Bronchial epithelial cell (primary cell): Measurements from ENCODE around the gene ABT1. TPM values are rescaled to one million over a fixed set of nuclear protein-coding genes. Genes with fewer than 3 reads are reported as not detected.

Source experiments
- DNase-seq: peaks from one replicate; pipeline ENCODE4 v3.0.0-alpha.2; 2010; ENCODE audit warnings: low read depth
- FAIRE-seq: peaks from 2 replicates; lab custom pipeline; 2011; peaks lifted over from hg19 to GRCh38; lab: Jason Lieb, UNC
- H3K27me3 ChIP-seq: 2 replicates; pipeline ENCODE4 v1.5.1; 2011; ENCODE audit warnings: low read length; ENCODE audit not compliant: control insufficient read depth, insufficient read depth
- H3K36me3 ChIP-seq: 2 replicates; pipeline ENCODE4 v1.5.1; 2011; ENCODE audit warnings: low read length; ENCODE audit not compliant: control insufficient read depth, insufficient read depth
- H3K4me3 ChIP-seq: 2 replicates; pipeline ENCODE4 v1.5.1; 2011; ENCODE audit warnings: mild to moderate bottlenecking, low read depth, low read length, control low read depth
- total RNA-seq: library from RNA; depleted of rRNA; stranded (reverse); fragments of >200 nt; gene quantifications from 2 replicates; pipeline ENCODE4 v1.2.1, GENCODE V29; 2014
- TF ChIP-seq, protein P1 (sequence below): IDR thresholded peaks from 2 replicates; pipeline ENCODE4 v1.5.1; 2011; ENCODE audit warnings: mild to moderate bottlenecking, moderate library complexity, low read length, control low read depth, inconsistent platforms; ENCODE audit not compliant: insufficient read depth, severe bottlenecking

Gene ABT1
- total RNA-seq, 1 donor from 2014 or later: 16.8 TPM

DNA sequence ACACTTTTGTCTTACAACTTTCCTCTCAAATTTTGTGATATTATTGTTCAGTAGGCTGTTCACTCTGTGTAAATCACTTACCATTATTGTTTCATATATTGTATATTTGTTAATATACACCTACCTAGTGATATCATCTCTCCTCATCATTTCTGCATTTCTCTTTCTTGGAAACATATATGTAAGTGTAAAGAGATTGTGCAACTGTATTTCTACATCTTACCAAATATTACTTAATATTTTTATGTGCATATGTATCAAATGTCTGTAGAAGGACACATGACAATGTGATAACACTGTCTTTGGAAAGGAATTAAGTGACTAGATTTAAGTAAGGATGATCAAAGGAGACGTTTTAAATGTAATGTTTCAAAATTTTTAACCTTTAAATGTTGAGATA lies 32.6 kb downstream of the ABT1 start:
- FAIRE-seq: no peak
- Histone ChIP-seq H3K4me3 (no peak overlapping the region), H3K27me3 (no peaks in the 10 kb centered on the region), H3K36me3 (no peaks in the 10 kb centered on the region)
- TF ChIP-seq, protein P1, sequence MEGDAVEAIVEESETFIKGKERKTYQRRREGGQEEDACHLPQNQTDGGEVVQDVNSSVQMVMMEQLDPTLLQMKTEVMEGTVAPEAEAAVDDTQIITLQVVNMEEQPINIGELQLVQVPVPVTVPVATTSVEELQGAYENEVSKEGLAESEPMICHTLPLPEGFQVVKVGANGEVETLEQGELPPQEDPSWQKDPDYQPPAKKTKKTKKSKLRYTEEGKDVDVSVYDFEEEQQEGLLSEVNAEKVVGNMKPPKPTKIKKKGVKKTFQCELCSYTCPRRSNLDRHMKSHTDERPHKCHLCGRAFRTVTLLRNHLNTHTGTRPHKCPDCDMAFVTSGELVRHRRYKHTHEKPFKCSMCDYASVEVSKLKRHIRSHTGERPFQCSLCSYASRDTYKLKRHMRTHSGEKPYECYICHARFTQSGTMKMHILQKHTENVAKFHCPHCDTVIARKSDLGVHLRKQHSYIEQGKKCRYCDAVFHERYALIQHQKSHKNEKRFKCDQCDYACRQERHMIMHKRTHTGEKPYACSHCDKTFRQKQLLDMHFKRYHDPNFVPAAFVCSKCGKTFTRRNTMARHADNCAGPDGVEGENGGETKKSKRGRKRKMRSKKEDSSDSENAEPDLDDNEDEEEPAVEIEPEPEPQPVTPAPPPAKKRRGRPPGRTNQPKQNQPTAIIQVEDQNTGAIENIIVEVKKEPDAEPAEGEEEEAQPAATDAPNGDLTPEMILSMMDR: no peak
- peak; percentile 29 for DNase-seq

- H3K36me3 ChIP-seq: peaks cover 4% of the 10 kb centered on the region
- TF ChIP-seq, protein P1: no peak
- DNase-seq (no peak), FAIRE-seq (no peak)
- H3K4me3 ChIP-seq: no peak overlapping the region
- H3K27me3 ChIP-seq: no peaks in the 10 kb centered on the region
Measured at GRCh38 chr6:26640806-26641205, 44.1 kb downstream of the ABT1 start.

DNA sequence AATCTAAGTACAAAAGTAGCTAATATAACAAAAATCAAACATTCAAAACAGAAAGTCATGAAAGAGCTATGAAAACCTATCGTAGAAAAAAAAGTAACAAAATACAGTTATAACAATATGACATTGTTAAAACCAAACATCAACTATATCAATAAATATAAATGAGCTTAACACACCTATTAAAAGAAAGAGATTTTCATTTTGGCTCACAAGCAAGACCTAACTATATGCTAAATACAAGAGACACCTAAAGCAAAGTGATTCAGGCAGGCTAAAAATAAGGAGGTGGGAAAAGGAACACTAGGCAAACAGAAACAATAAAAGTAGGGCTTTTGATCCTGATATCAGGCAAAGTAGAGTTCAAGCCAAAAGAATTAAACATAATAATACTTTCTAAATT lies 49.3 kb downstream of the ABT1 start:
- DNase-seq (no peak), FAIRE-seq (no peak)
- H3K36me3 ChIP-seq: peaks cover 2% of the 10 kb centered on the region
- no peak overlapping the region for H3K4me3 ChIP-seq
- no peaks in the 10 kb centered on the region for H3K27me3 ChIP-seq
- TF ChIP-seq, protein P1: no peak

Other genes with a start within 250 kb of the ABT1 start
- 0.51 and 1.3 TPM in 2 replicates for gene BTN3A2, start 231.8 kb upstream of the ABT1 start, total RNA-seq
- gene BTN2A2, start 213.8 kb upstream of the ABT1 start, total RNA-seq: 3.2 and 4.7 TPM in 2 replicates
- gene BTN3A1, start 194.7 kb upstream of the ABT1 start, total RNA-seq: 2.0 and 3.9 TPM in 2 replicates
- gene BTN3A3, start 156.4 kb upstream of the ABT1 start, total RNA-seq: 1.2 and 1.6 TPM in 2 replicates
- 4.7 and 5.3 TPM in 2 replicates for gene BTN2A1, start 139.0 kb upstream of the ABT1 start, total RNA-seq
- gene BTN1A1, start 96.7 kb upstream of the ABT1 start, total RNA-seq: not detected in 2 replicates
- gene HMGN4, start 58.6 kb upstream of the ABT1 start, total RNA-seq: 59.5 and 94.0 TPM in 2 replicates
- gene ZNF322, start 62.8 kb downstream of the ABT1 start, total RNA-seq: 13.7 and 16.8 TPM in 2 replicates